ENCODE results near the gene HOXC10. TPM values are rescaled to one million over a fixed set of nuclear protein-coding genes. Genes with fewer than 3 reads are reported as not detected.

HOXC10 gene
- total RNA-seq, 6 donors from 2014 or later = not detected

DNA sequence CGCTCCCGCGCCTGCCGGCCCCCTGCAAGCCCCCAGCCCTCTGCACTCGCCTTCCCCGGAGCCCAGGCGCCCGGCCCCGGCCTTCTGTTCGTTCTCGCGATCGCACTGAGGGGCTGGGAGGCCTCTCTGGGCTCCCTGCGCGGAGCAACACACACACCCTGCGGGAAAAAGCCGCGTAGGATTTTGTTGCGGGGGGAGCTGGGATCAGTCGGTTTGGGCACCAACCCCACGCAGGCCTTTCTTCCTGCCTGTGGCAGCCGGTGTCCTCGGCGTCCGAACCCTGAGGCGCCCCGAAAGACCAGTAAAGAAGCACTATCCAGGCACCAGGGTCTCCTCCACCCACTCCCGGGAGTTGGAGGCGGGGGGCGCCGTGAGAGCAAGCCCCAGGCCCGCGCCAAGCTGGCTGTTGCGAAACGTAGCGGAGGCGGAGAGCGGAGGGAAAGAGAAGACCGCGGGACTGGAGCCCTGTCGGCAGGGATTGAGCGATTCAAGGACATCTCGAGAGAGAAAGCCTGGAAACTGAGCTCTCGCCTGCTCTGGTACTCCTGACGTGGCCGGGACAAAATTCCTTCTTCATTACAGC lies 46.0 kb downstream of the HOXC10 start:
- DNase-seq (peak in 1 of 2 donors; percentile 84), ATAC-seq (ENCODE audit: low FRiP score in 2 of 2) (peak in 1 of 2 donors; percentile 52)
- H3K36me3 ChIP-seq = no peaks in the 10 kb centered on the region
- peaks cover 2 to 98% (median 47%) of the 10 kb centered on the region in 4 donors for H3K27me3 ChIP-seq
- no peak overlapping the region for H3K4me3 ChIP-seq
- TF ChIP-seq, protein P1, sequence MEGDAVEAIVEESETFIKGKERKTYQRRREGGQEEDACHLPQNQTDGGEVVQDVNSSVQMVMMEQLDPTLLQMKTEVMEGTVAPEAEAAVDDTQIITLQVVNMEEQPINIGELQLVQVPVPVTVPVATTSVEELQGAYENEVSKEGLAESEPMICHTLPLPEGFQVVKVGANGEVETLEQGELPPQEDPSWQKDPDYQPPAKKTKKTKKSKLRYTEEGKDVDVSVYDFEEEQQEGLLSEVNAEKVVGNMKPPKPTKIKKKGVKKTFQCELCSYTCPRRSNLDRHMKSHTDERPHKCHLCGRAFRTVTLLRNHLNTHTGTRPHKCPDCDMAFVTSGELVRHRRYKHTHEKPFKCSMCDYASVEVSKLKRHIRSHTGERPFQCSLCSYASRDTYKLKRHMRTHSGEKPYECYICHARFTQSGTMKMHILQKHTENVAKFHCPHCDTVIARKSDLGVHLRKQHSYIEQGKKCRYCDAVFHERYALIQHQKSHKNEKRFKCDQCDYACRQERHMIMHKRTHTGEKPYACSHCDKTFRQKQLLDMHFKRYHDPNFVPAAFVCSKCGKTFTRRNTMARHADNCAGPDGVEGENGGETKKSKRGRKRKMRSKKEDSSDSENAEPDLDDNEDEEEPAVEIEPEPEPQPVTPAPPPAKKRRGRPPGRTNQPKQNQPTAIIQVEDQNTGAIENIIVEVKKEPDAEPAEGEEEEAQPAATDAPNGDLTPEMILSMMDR (IDR thresholded peaks at IDR 0.05) = no peak
- TF ChIP-seq POLR2AphosphoS5 (IDR thresholded peaks at IDR 0.05) (no peak), POLR2A (IDR thresholded peaks at IDR 0.05) (no peak), EP300 (IDR thresholded peaks at IDR 0.05) (no peak)
- WGBS, 2 donors = 6 to 10% methylated on average over 10 to 43 of the region's 46 CpGs
- peaks cover 12 to 36% (median 12%) of the 10 kb centered on the region in 4 donors for H3K4me1 ChIP-seq
- H3K27ac ChIP-seq = no peak overlapping the region
- H3K9me3 ChIP-seq = peaks cover 0 to 10% (median 7%) of the 10 kb centered on the region in 4 donors

GRCh38 chr12:54031480-54031879 lies 46.5 kb downstream of the HOXC10 start:
- Histone ChIP-seq H3K27me3 (peaks cover 2 to 98% (median 46%) of the 10 kb centered on the region in 4 donors), H3K4me3 (no peak overlapping the region), H3K36me3 (no peaks in the 10 kb centered on the region), H3K9me3 (peaks cover 0 to 10% (median 7%) of the 10 kb centered on the region in 4 donors), H3K4me1 (peaks cover 12 to 36% (median 12%) of the 10 kb centered on the region in 4 donors), H3K27ac (no peak overlapping the region)
- ATAC-seq (ENCODE audit: low FRiP score in 2 of 2) = no peak
- TF ChIP-seq, protein P1 (IDR thresholded peaks at IDR 0.05) = no peak
- no peak for TF ChIP-seq POLR2A (IDR thresholded peaks at IDR 0.05)
- no peak for TF ChIP-seq EP300 (IDR thresholded peaks at IDR 0.05)
- no peak for TF ChIP-seq POLR2AphosphoS5 (IDR thresholded peaks at IDR 0.05)
- DNase-seq = peak in 1 of 2 donors; percentile 47
- WGBS, 2 donors = 26 to 33% methylated on average over 16 of the region's 16 CpGs

DNA sequence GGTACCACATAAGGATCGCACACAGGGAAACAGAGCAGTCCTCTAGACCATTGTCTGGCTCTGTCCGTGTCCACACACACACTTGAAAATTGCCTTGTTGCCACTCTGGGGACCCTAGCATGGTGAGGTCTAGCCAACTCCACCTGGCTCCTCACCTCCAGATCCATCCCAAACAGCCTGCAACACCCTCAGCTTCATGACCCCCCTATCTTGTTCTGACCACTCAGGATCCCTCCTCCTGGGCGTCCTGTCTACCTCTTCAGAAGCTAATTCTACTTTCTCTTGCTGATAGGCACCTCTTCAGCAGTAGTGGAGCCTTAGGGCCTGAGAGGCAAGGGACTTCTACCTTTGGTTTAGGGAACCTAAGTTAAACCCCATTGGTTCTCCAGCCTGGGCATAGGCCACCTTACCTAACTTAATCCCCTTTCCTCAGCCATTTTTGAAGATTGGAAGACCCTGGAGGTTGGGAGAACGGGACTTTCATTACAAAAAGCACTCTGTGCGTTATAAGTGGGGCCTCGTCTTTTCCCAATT lies 47.2 kb downstream of the HOXC10 start:
- Histone ChIP-seq H3K4me1 (peaks cover 12 to 36% (median 12%) of the 10 kb centered on the region in 4 donors), H3K27me3 (peaks cover 0 to 92% (median 45%) of the 10 kb centered on the region in 4 donors), H3K27ac (no peak overlapping the region), H3K36me3 (no peaks in the 10 kb centered on the region), H3K9me3 (peaks cover 0 to 10% (median 7%) of the 10 kb centered on the region in 4 donors), H3K4me3 (no peak overlapping the region)
- DNase-seq (no peak), ATAC-seq (ENCODE audit: low FRiP score in 2 of 2) (no peak)
- TF ChIP-seq EP300 (IDR thresholded peaks at IDR 0.05) (no peak), POLR2AphosphoS5 (IDR thresholded peaks at IDR 0.05) (no peak), POLR2A (IDR thresholded peaks at IDR 0.05) (no peak)
- TF ChIP-seq, protein P1 (IDR thresholded peaks at IDR 0.05) = no peak
- WGBS, 2 donors = 30 to 32% methylated on average over 6 of the region's 6 CpGs

- Histone ChIP-seq H3K9me3 (peaks cover 0 to 10% (median 7%) of the 10 kb centered on the region in 4 donors), H3K4me1 (peaks cover 12 to 36% (median 12%) of the 10 kb centered on the region in 4 donors), H3K4me3 (peak within 1 kb of the TSS in 3 of 4 donors; percentile 10 to 31 (median 28)), H3K27me3 (peaks cover 0 to 87% (median 42%) of the 10 kb centered on the region in 4 donors), H3K27ac (no peak within 1 kb of the TSS), H3K36me3 (no peaks in the 10 kb centered on the region)
- DNase-seq = peak in 1 of 2 donors; percentile 56
- ATAC-seq (ENCODE audit: low FRiP score in 2 of 2) = peak in 1 of 2 donors; percentile 69
- TF ChIP-seq POLR2A (IDR thresholded peaks at IDR 0.05) = no peak
- TF ChIP-seq, protein P1 (IDR thresholded peaks at IDR 0.05) = peak; percentile 36 to 78 (median 66)
- no peak for TF ChIP-seq EP300 (IDR thresholded peaks at IDR 0.05)
- TF ChIP-seq POLR2AphosphoS5 (IDR thresholded peaks at IDR 0.05) = no peak
- 5 to 10% methylated on average over 12 of the region's 12 CpGs for WGBS, 2 donors
Observed at GRCh38 chr12:54032627-54033100, 47.7 kb downstream of the HOXC10 start, which contains the start of gene HOXC5. TSS of gene HOXC5 (plus strand) at chr12:54033050. CDS start at chr12:54033123, 73 bp downstream.
